NCI-H510A treated with DMSO at 0.1 percent for 48 hours (cell line): ENCODE measurements around the gene CABP5.

Source experiments
- DNase-seq: peaks from one replicate; lab custom pipeline; 2025; lab: John Stamatoyannopoulos, UW

Gene CABP5

GRCh38 chr19:48030073-48030472 is 13.8 kb downstream of the CABP5 start:
- DNase-seq: no peak

- no peak for DNase-seq
Measured at GRCh38 chr19:48029431-48029830, 14.4 kb downstream of the CABP5 start.

GRCh38 chr19:48025480-48025879 is 18.4 kb downstream of the CABP5 start:
- DNase-seq: no peak

GRCh38 chr19:48023518-48023917 is 20.4 kb downstream of the CABP5 start:
- no peak for DNase-seq

DNA sequence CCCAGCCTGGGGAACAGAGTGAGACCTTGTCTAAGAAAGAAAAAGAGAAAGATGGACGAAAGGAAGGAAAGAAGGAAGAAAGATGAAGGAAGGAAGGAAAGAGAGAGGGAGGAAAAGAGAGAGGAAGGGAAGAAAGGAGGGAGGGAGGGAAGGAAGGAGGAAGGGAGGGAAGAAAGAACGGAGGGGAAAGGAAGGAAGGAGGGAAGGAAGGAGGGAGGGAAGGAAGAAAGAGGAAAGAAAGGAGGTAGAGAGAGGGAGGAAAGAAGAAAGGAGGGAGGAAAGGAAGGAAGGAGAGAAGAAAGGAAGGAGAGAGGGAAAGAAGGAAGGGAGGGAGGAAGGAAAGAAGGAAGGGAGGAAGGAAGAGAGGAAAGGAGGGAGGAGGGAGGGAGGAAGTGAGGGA is 20.9 kb downstream of the CABP5 start:
- DNase-seq: no peak

GRCh38 chr19:48020686-48021085 is 23.2 kb downstream of the CABP5 start:
- no peak for DNase-seq

GRCh38 chr19:48010932-48011758 is 32.7 kb downstream of the CABP5 start:
- DNase-seq: no peak

- no peak for DNase-seq
Measured at GRCh38 chr19:48006762-48007161, 37.1 kb downstream of the CABP5 start.

DNA sequence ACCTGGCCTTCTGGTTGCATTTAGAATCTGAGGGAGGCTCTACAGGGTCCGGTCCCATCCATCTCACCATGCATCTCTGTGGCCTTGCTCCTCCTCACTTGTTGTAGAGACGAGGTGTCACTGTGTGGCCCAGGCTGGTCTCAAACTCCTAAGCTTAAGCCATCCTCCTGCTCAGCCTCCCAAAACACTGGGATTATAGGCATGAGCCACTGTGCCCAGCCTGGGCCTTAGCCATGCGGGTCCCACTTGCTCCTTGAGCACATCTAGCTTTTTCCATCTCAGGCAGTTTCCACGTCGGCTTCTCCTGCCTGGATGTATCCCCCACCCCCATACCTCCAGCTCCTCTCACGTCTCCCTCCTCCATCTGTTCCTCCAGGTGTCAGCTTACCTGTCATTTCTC is 39.6 kb downstream of the CABP5 start:
- DNase-seq: no peak

DNA sequence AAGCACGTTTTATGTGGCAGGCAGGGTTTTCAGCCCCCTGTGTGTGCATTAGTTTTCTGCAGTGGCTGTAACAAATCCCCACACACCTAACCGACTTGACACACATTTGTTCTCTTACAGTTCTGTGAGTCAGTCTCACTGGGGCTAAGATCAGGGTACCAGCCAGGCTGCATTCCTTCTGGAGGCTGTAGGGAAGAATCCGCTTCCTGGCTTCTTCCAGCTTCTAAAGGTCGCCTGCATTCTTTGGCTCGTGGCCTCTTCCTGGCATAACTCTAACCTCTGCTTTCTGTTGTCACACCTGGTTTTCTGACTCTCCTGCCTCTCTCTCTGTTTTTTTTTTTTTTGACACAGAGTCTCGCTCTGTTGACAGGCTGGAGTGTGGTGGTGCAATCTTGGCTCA is 43.0 kb downstream of the CABP5 start:
- no peak for DNase-seq

DNA sequence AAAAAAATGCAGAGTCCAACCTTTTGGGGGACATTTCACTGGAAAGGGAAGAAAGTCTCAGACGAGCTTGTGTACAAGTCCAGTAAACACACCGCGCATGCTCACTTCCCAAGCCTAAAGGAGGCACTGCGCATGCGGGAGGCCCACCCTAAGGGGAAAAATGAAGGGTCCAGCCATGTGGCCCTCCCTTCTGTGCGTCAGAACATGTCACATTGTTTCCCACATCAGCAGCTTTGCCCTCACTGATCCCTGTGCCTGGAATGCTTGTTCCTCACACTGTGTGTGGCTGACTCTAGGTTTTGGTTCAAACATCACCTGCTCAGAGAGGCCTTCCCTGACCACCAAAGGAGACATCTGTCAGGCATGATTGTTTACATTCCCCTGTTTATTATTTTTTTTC is 45.1 kb downstream of the CABP5 start:
- DNase-seq: no peak

- no peak for DNase-seq
Measured at GRCh38 chr19:47996230-47996727, 47.6 kb downstream of the CABP5 start.

DNA sequence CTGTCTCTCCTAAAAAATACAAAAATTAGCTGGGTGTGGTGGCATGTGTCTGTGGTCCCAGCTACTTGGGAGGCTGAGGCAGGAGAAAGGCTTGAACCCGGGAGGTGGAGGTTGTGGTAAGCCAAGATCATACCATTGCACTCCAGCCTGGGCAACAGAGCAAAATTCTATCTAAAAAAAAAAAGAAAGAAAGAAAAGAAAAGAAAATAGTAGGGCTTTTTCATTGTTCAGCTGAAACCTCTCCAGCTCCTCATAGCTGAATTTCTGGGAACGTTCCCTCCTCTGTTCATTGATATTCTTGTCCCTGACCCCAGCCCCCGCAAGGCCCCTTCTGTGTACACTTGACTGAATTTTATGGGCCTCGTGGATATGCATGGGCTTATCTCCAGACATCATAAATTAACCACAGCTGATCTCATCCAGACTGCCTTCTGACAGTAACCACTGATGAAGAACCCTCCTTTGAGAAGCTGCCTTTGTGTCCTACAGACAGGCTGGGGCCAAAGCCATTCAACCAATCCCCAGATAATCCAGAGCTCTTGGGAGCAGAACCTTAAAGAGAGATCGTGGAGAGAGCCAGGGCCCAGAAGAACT is 49.6 kb downstream of the CABP5 start, which contains the start of gene ELSPBP1:
Gene ELSPBP1, plus strand, starts transcription at position 424 of the 594 bp plus-strand sequence. CDS start 14,036 bp downstream, outside the sequence.
- no peak for DNase-seq

DNA sequence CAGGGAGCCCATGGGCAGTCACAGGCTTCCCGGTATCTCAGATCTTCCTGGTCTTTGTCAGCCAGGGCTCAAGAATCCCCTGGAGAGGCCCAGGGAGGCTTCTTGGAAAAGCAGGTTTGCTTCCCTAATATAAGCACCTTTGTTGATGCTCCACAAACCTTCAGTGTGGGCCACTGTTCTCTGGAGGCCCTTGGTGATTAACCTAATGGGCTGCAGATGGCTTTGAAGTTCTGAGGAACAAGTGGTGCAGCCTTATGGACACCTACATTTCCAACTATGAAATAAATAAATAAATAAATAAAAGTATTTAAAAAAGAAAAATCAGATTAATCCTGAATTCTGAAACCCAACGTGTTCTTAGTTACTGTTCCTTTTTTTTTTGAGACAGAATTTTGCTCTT is 51.8 kb downstream of the CABP5 start, which contains the start of gene BSPH1:
Gene BSPH1, minus strand, starts transcription at position 101 of the 400 bp plus-strand sequence. Its CDS starts 89 bp downstream, at position 12.
- DNase-seq: no peak

DNA sequence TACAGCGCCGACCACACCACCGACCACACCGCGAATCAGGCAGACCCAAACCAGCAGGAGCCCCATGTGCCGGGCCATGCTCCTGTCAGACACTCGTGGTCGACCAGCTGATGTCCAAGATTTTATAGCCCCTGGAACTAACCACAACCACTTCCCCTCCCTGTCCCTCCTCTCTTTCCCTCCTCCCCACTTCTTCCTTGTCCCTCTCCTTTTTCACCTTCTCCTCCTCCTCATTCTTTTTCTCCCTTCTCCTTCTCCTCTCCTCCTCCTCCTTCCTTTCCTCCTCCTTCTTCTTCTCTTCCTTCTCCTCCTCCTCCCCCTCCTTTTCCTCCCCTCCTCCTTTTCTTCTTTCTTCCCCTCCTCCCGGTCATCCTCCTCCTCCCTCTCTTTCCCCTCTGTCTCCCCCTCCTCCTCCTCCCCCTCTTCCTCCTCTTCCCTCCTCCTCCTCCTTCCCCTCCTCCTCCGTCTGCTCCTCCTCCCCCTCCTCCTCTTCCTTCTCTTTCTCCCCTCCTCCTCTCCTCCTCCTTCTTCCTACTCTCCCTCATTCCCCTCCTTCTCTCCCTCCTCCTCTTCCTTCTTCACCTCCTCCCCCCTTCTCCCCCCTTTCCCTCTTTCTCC is 52.6 kb downstream of the CABP5 start:
- no peak for DNase-seq
